Measurements from ENCODE around the gene CD300LG. TPM values are rescaled to one million over a fixed set of nuclear protein-coding genes. Genes with fewer than 3 reads are reported as not detected.

CD300LG gene
- total RNA-seq, 4 donors from 2014 or later = 6.8 to 21.4 (median 9.5) TPM

DNA sequence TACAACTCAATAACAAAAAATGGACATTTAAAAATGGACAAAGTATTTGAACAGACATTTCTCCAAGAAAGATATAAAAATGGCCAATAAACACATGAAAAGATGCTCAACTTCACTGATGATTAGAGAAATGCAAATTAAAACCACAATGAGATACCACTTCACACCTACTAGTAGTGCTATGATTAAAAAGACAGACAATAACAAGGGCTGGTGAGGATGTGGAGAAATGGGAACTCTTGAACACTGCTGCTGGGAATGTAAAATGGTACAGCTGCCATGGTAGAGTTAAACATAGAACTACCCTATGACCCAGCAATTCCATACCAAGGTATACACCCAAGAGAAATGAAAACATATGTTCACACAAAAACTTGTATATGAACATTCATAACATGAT lies 41.9 kb upstream of the CD300LG start:
- H3K4me3 ChIP-seq = no peak overlapping the region
- H3K9me3 ChIP-seq = no peaks in the 10 kb centered on the region
- peaks cover 13% of the 10 kb centered on the region for H3K36me3 ChIP-seq
- no peak for DNase-seq (ENCODE audit: low spot score in 2 of 2)
- H3K27me3 ChIP-seq = no peaks in the 10 kb centered on the region
- TF ChIP-seq, protein P1, sequence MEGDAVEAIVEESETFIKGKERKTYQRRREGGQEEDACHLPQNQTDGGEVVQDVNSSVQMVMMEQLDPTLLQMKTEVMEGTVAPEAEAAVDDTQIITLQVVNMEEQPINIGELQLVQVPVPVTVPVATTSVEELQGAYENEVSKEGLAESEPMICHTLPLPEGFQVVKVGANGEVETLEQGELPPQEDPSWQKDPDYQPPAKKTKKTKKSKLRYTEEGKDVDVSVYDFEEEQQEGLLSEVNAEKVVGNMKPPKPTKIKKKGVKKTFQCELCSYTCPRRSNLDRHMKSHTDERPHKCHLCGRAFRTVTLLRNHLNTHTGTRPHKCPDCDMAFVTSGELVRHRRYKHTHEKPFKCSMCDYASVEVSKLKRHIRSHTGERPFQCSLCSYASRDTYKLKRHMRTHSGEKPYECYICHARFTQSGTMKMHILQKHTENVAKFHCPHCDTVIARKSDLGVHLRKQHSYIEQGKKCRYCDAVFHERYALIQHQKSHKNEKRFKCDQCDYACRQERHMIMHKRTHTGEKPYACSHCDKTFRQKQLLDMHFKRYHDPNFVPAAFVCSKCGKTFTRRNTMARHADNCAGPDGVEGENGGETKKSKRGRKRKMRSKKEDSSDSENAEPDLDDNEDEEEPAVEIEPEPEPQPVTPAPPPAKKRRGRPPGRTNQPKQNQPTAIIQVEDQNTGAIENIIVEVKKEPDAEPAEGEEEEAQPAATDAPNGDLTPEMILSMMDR (IDR thresholded peaks at IDR 0.05) = no peak
- TF ChIP-seq POLR2A (IDR thresholded peaks at IDR 0.05) = no peak
- no peak for TF ChIP-seq EP300 (IDR thresholded peaks at IDR 0.05)
- TF ChIP-seq POLR2AphosphoS5 (IDR thresholded peaks at IDR 0.05) = no peak
- H3K4me1 ChIP-seq = no peaks in the 10 kb centered on the region
- H3K27ac ChIP-seq = no peak overlapping the region

DNA sequence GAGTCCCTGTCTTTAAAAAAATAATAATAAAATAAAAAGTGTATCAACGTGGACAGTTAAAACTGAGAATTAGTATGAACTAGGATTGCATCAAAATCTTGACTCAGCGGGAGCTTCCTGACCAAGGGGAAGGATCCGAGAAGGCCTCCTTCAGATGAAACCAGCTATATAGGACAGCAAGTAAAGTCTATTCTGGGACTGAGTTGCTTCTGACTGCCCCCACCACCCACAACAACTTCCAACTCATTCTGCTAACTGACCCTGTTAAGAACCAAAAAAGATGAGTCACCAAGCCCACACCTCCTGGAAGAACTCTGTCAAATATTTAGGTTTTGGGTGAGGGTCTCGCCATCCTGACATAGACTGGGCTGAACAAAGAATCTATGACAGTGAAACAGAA lies 38.9 kb upstream of the CD300LG start:
- H3K27ac ChIP-seq = no peak overlapping the region
- H3K27me3 ChIP-seq = no peaks in the 10 kb centered on the region
- H3K9me3 ChIP-seq = no peaks in the 10 kb centered on the region
- DNase-seq (ENCODE audit: low spot score in 2 of 2) = no peak
- H3K4me1 ChIP-seq = no peaks in the 10 kb centered on the region
- H3K4me3 ChIP-seq = no peak overlapping the region
- 97% methylated on average over 4 of the region's 4 CpGs for WGBS
- peaks cover 13% of the 10 kb centered on the region for H3K36me3 ChIP-seq
- TF ChIP-seq POLR2AphosphoS5 (IDR thresholded peaks at IDR 0.05) = no peak
- no peak for TF ChIP-seq EP300 (IDR thresholded peaks at IDR 0.05)
- TF ChIP-seq, protein P1 (IDR thresholded peaks at IDR 0.05) = no peak

DNA sequence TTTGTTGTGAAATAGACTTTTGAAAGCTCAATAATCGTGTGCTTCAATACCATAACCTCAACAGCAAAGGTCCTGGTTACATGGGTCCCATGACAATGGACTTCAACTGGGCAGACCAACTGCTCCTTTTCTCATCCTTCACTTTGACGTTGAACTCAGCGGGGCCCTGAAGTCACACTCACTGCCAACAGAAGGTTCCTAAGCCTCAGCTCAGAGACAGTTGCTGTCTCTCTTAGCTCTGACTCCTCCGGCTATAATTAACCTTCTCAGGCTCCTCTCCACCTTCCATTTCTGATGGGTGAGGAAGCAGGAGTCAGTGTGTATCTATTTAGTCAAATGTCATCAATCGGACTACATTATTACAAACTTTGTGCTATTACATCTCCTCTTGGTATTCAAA lies 37.9 kb upstream of the CD300LG start:
- 95% methylated on average over 5 of the region's 5 CpGs for WGBS
- no peak for DNase-seq (ENCODE audit: low spot score in 2 of 2)
- H3K36me3 ChIP-seq = peaks cover 17% of the 10 kb centered on the region

DNA sequence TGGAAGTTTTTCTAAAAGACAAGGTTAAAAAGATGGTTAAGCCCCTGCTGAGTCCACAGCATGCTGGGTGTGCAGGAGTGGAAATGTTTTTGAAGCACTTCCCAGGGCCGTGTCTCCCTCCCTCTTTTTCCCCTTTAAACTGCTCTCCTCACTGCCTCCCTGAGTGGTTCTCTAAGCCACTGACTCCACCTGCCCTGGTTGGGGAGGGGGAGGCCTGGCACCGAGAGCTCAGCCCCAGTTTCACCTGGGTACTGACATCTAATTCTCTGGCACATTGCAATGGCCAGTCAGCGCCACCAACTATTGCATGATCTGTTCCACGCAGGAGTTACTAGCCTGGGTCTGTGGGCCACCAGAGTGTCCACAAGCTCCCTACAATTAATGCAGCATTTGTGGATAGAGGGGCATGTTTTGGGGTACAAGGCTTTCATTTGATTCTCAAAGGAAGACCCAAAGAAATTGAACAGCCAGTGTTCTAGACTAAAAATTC lies 36.7 kb upstream of the CD300LG start:
- WGBS = 94% methylated on average over 4 of the region's 4 CpGs
- TF ChIP-seq, protein P1 (IDR thresholded peaks at IDR 0.05) = no peak
- TF ChIP-seq EP300 (IDR thresholded peaks at IDR 0.05) (no peak), POLR2A (IDR thresholded peaks at IDR 0.05) (no peak)
- H3K4me3 ChIP-seq = no peak overlapping the region
- H3K27ac ChIP-seq = no peak overlapping the region
- no peaks in the 10 kb centered on the region for H3K9me3 ChIP-seq
- no peaks in the 10 kb centered on the region for H3K4me1 ChIP-seq
- H3K36me3 ChIP-seq = peaks cover 19% of the 10 kb centered on the region
- DNase-seq (ENCODE audit: low spot score in 2 of 2) = no peak
- no peaks in the 10 kb centered on the region for H3K27me3 ChIP-seq

More for the DNA sequence above, 37.9 kb upstream of the CD300LG start:
- Histone ChIP-seq H3K27me3 (no peaks in the 10 kb centered on the region), H3K4me1 (no peaks in the 10 kb centered on the region), H3K9me3 (no peaks in the 10 kb centered on the region), H3K27ac (no peak overlapping the region), H3K4me3 (no peak overlapping the region)
- no peak for TF ChIP-seq POLR2A (IDR thresholded peaks at IDR 0.05)
- TF ChIP-seq EP300 (IDR thresholded peaks at IDR 0.05) = no peak
- TF ChIP-seq, protein P1 (IDR thresholded peaks at IDR 0.05) = no peak
- TF ChIP-seq POLR2AphosphoS5 (IDR thresholded peaks at IDR 0.05) = no peak

DNA sequence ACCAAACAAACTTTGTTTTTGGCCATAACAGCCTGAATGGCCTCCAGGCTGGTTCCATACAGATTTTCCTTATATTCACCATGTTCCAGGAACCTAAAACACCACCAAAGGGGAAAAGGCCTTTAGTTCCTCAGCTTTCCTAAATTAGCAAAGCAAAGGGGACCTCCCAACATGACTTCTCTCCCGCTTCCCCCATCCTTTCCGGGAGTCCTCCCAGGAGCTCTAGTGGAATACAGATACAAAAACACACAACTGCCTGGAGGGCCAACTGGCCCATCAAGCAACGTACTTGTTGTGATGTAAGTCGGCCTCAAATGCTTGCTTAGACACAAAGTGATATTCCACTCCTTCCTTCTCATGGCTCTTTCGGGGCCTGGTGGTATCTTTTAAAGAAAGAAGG lies 36.2 kb upstream of the CD300LG start:
- H3K9me3 ChIP-seq = no peaks in the 10 kb centered on the region
- no peaks in the 10 kb centered on the region for H3K4me1 ChIP-seq
- no peak overlapping the region for H3K4me3 ChIP-seq
- WGBS = 90% methylated on average over 5 of the region's 5 CpGs
- peaks cover 19% of the 10 kb centered on the region for H3K36me3 ChIP-seq
- TF ChIP-seq, protein P1 (IDR thresholded peaks at IDR 0.05) = no peak
- TF ChIP-seq POLR2AphosphoS5 (IDR thresholded peaks at IDR 0.05) (no peak), POLR2A (IDR thresholded peaks at IDR 0.05) (no peak), EP300 (IDR thresholded peaks at IDR 0.05) (no peak)
- H3K27me3 ChIP-seq = no peaks in the 10 kb centered on the region
- no peak for DNase-seq (ENCODE audit: low spot score in 2 of 2)
- no peak overlapping the region for H3K27ac ChIP-seq

Data from suprapubic skin (tissue), 4 donors.